GM21529 (cell line): ENCODE results near the gene FOXP3.

Experiments
- ATAC-seq: cut with Tn5 transposase; IDR thresholded peaks from one replicate; pipeline ENCODE4 v1.9.1; 2021; ENCODE audit not compliant: unreplicated experiment

FOXP3 gene

GRCh38 chrX:49226946-49227345, 37.6 kb downstream of the FOXP3 start:
- no peak for ATAC-seq

DNA sequence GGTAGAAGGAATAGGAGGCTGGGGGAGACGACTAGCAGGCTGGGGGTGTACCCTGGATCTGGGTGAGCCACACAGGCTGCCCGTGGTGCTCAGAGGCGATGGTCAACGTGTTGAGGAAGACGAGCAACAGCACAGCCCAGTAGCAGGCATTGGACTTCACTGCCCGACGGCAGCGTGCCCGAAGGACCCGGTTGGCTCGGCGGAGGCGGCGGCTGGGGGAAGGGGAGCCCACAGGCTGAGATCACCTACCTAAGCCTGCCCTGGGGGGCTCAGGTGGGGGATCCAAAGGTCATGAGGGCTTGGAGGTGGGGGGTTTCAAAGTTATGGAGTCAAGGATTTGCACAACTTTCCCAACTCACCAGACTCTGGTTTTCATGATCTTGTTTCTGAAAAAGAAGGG, 38.7 kb downstream of the FOXP3 start:
- no peak for ATAC-seq

- ATAC-seq: no peak
Measured at GRCh38 chrX:49221868-49222267, 42.6 kb downstream of the FOXP3 start.

DNA sequence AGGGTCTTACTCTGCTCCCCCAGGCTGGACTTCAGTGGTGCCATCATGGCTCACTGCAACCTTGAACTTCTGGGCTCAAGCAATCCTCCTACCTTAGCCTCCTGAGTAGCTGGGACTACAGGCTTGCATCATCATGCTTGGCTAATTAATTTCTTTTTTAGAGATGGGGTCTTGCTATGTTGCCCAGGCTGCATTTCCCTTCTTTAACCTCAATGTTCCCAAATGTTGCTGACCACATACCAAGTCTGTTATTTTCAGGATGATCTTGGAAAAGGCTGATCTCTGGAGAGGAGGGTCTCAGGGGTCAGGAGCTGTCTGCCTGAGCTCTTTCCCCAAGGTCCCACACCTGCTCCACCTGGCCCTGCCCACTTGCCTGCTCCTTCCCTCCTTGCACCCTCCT, 44.4 kb downstream of the FOXP3 start:
- ATAC-seq: no peak

DNA sequence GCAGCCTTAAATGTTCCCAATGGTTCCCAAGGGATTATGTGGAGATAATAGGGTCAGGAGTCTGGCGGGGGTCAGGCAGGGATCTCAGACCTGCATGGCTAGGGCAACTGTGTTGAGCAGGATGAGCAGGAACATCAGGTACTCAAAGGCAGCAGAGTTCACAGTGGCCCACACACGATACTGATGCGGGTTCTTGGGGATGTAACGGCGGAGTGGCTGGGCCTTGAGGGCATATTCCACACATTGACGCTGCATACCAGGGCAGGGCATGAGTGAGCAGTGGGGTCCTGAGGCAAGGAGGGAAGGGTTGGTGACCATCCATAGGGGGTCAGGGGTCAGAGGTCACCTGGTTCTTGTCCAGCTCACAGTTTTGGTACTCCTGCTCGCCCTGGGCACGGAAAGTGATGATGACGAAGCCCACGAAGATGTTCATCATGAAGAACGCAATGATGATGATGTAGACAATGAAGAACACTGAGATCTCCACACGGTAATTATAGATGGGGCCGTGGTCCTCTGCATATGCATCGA, 49.4 kb downstream of the FOXP3 start:
- ATAC-seq: no peak

DNA sequence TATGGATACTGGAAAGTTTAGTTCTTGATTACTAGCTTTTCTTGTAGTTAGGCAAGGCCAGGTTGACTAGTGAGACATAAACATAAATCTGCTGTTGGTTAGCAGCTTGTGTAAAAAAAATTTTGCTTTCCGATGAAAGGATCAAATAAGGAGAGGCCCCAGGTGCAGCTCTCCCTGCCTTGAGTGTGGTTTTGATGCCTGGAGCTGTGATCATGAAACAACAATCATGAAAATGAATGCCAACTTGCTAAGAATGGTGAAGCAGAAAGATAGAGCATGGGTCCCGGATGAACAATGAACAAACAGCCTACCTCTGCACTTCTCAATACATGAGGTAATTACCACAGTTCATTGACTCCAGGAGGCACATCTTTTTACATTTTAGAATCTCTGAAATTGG, 50.1 kb downstream of the FOXP3 start:
- ATAC-seq: no peak

DNA sequence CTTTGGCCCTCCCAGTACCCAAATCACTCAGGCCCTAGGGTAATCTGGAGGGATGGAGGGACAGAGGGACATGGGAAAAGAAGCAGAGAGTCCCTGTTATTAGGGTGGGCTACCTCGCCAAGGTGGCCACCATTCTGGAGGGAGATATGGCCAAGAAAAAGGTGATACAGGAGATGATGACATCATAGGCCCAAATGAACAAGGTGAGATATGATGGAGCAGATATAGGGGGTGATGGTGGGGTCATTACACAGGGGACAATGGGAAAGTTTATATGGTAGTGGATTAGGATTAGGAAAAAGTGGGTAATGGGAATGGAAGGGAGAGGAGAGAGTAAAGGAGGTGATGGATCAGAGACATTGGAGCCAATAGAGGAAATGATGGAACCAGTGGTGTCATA, 51.6 kb downstream of the FOXP3 start:
- ATAC-seq: no peak

- no peak for ATAC-seq
Measured at GRCh38 chrX:49212209-49212608, 52.3 kb downstream of the FOXP3 start.

DNA sequence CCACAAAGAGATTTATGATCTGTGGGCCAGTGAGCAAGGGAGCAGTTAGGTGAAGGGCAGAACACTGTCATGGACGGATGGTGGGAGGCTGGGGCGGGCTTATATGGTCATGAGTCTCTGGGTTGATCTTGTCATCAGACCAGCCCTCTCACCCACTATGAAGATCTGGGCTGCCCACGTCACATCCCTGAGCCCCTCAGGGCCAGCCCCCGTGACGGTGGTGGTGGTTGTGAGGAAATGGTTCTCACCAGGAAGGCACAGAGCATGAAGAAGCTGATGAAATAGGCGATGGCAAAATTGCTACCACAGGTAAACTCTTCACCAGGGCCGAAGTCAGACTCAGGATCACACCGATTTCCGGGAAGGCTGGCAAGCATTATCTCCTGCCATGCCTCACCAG, 53.4 kb downstream of the FOXP3 start:
- no peak for ATAC-seq

DNA sequence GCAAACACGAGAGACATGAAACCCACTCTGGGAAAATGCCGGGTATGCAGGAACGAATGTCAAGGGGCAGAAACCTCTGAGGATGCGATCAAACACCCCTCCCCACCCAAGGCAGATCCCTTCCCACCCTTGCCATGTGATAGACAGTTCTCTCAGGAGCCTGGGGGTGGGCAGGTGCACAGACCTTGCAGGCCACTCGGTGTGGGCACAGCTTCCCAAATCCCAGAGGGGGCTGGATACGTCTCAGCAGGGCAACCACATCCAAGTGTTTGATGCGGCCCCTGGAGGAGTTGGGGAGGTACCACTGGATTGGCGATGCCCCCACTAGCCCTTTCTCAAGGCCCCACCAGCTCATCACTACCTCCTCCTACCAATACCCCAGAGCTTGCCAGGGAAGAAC, 54.1 kb downstream of the FOXP3 start:
- ATAC-seq: no peak

GRCh38 chrX:49209434-49210251, 54.9 kb downstream of the FOXP3 start:
- no peak for ATAC-seq

DNA sequence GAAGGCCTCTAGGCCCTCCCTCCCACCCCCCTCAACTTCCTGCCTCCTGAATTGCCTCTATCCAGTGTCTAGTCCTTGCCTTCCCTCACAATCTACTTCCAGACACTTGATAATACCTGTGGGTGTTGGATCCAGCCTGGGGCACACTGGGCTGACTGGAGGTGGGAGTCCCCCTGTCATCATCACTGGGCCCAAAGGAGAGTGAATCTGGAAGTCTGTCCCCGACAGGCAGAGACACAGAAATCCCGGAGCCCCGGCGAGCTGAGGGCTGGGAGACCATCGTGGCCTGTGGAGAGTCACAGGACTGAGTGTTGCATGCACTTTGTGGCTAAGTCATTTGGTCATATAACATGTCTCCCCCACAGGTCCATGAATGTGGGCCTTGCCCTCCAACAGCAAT, 56.1 kb downstream of the FOXP3 start:
- ATAC-seq: no peak

DNA sequence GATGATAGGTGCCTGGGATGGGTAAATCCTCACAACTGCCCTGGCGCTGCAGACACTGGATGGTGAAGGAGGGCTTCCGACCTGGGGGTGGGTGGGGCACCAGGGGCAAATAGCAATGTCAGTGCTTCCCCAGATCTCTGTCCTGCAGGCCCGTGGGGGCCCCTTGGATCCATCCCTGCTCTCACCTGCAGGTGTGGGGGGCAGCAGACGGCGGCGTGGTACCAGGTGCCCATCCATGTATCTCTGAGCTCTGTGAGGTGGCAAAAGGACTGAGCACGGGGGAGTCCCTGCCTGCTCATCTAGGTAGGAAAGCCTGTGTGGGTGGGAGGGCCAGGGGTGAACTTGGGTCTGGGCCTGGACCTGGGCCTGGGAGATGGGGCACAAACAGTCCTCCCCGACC, 58.0 kb downstream of the FOXP3 start:
- ATAC-seq: no peak

GRCh38 chrX:49205443-49205842, 59.1 kb downstream of the FOXP3 start:
- ATAC-seq: no peak

- ATAC-seq: no peak
Measured at GRCh38 chrX:49204709-49205108, 59.8 kb downstream of the FOXP3 start.

- ATAC-seq: no peak
Measured at GRCh38 chrX:49204017-49204416, 60.5 kb downstream of the FOXP3 start.

GRCh38 chrX:49203536-49203935, 61.0 kb downstream of the FOXP3 start:
- no peak for ATAC-seq

DNA sequence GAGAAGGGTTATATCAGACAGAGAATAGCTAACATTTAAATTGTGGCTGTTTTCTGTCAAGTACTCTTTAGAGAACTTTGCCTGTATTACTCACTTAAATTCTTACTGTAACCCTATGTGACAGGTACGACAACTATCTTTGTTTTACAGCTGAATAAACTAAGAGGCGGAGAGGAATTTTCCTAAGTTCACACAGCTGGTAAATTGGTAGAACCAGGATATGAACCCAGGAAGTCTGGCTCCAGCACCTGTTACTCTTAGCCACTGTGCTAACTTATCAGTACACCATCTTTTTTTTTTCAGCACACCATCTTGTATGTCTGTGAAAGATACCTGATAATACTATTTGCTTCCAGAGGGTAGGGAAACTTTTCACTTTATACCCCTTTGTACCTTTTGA, 62.5 kb downstream of the FOXP3 start:
- ATAC-seq: no peak
